ENCODE results near the gene SLA2.

Gene SLA2

DNA sequence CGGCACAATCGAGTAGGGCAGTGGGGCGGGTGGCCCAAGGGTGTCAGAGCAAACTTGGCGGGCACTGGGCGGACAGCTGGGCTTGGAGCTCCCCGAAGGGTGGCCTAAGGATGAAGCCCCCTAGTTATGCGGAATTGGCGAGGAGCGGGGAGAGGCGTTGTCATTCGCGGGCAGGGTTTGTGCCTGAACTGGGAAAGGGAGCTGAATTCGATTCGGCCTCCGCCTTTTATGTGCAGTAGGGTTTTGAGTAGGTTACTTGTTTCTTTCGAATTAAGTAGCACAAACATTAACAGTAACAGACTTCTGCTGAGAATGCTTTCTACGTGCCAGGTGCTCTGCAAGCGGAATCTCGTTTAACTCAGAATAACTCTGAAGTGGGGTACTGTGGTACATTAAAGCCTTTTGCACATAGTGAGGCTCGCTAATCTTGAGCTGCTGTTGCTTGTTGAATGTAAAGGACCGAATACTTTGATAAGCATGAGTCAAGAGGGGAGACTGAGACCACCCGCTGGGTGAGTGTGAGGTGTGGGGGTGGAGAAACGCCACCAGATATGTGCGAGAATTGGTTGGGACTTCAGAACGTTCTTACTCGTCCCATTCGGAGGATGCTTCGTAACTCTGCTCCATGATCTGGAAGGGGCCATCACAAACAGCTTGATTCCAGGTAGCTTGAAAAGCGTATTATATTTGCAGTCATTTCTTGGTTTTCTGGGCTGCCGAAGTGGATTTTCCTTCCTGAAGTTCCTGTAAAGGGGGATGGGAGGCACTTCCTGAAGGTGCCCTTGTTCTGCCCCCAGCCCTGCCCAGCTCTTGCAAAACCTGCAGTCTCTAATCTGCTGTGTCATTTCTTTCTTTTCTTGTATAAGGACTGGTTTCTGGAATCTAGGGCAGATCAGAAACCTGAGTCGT is 39.6 kb downstream of the SLA2 start:
- no peak for DNase-seq

DNA sequence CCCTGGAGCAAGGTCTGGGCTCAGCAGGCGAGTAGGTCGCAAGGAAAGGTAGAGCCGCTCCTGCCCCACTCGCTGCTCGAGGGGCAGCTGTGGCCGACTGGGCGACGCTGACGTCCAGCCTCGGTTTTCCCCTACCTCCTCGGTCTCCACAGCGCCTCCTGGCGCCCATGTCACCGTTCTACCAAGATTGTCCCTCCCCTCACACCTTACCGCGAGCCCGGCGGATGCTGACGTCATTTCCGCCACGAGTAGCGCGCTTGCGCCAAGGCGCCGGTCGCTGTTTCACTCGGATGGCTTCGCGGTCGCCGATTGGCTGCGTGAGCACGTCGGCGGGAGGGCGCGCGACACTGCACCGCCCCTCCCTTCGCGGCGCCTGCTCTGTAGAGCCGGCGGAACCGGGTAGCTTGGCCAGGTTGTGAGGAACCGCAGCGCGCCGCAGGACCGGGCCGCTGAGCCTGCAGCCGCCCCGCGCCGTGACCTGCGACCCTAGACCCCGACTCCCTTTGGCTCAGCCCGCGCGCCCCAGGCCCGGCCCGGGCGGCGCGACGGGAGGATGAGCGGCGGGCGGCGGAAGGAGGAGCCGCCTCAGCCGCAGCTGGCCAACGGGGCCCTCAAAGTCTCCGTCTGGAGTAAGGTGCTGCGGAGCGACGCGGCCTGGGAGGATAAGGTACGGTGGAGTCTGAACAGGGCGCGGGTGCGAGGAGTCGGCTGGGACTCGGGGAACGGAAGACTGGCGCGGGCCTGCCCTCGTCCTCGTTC is 40.4 kb downstream of the SLA2 start, which contains the start of gene RAB5IF:
Gene RAB5IF (plus strand): TSS at position 381 of the 759 bp plus-strand sequence. CDS start 173 bp downstream, at position 554.
- DNase-seq: peak; percentile 95 to 97

DNA sequence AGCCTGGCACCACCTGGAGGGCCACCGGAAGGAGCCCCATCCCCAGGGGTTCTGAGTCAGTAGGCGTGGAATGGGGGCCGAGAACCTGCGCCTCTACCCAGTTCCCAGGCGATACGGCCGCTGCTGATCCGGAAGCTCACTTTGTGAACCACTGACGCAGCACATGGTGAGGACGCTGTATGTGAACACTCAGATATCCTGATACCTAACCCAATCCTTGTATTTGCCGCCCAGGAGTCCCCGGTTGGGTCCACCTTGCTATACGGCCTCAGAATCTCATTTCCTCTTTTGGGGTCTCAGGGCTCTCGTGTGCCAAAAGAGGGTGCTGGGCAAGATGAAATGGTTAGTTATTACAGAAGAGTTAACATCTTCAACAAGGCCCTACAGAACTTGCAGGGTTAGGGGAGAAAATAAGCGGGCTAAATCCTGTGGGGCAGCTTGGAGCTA is 41.0 kb downstream of the SLA2 start:
- DNase-seq: peak; percentile 68 to 72

DNA sequence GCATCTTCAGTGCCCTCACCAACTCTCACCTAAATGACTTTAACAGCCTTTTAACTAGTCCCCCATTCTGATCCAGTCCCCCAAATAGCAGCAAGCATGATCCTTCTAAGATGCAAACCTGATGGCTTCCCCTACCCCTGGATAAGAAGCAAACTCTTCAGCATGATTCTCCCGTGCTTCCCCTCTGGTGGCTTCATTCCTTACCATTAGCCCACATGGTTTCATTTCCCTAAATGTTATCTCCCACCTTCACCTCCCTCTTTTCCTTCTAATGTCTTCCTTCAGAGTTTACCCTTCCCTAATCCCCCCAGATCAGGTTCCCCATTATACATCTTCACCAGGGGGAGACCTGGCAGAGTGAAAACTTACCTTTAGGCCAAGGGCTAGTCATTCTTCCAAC is 44.5 kb downstream of the SLA2 start:
- no peak for DNase-seq

DNA sequence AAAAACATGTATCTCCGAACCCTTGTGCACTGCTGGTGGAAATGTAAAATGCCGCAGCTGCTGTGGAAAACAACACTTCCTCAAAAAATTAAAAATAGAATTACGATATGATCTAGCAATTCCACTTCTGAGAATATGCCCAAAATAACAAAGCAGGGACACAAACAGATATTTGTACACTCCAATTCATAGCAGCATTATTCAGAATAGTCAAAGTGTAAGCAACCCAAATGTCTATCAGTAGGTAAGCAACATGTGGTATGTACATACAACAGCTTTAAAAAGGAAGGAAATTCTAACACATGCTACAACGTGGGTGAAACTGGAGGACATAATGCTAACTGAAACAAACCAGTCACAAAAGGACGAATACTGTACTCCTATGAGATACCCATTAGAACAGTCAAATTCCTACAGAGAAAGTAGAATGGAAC is 46.1 kb downstream of the SLA2 start:
- DNase-seq: no peak

DNA sequence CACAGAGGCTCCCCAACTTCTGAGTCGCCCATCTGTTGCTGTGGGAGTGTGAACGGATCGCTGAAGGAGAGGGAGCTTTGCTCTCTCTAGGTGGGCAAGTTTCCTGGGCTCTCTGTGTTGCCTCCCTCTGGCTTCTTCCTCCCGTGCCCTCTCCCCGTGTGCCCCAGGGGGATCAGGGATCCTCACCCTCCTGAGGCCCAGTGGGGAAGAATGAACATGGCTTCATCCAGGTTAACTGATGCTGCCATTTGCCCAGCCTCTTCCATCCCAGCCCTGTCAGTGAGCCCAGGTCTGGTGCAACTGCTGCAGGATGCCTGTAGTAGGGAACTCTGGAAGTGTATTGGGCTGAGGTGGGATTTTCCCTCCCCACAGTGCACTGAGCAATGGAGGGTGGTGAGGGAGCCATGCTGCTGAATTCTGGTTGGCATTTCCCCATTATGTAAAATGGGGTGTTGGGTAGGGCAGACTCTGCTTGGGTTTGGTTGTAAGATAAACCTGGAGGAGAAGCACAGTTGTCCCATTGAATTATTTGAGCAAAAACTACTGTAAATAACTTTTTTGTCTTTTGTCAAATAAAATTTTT is 52.6 kb downstream of the SLA2 start:
- no peak for DNase-seq

DNA sequence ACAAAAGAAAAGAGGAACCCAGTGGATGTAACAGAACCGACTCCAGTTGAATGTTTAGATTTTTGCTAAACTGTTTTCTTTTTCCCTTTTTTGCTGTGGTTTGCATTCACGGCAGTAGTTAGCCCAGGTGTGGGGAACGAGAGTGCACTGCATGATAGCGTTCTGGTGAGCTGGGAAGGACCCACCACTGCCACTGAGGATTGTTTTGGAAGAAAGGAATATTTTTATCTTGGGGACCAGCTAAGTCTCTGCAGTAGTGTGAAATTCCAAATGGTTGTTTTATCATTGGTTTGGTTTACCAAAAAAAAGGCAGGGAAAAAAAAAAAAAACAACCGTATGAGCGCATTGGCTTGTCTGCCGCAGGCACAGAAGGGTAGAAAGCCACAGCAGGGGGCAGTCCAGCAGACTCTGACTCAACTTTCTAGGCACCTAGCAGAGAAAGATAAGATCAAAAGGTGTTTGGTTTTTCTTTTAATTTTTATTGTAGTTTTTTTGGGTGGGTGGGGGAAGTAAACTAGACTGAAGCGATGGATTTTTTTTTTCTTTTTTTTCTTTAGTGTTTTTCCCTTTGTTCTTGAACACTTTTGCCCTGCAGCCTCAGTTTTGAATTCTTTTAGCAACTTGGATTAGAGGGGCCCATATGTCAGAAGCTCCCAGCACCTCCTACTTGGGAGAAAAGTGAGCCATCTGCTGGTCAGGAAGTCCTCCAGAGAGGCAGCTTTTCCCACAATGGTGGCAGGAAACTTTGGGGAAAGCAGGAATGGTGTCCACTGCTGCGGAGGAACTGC is 53.9 kb downstream of the SLA2 start:
- peak; percentile 5 to 22 for DNase-seq

DNA sequence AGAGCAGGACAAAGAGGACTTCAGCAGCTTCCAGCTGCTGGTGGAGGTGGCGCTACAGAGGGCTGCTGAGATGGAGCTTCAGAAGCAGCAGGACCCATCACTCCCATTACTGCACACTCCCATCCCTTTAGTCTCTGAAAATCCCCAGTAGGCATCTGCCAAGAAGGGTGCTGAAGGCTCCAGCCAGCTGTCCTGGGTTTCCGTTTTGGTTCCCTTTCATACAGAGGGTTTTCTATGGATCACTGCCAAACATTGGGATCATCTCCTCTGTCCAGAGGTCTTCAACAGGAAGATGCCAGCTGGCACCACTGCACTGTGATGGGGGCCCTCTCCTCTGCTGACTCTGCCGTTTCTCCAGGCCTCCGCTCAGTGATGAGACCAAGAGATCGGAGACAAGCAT is 54.7 kb downstream of the SLA2 start:
- peak; percentile 54 to 61 for DNase-seq

DNA sequence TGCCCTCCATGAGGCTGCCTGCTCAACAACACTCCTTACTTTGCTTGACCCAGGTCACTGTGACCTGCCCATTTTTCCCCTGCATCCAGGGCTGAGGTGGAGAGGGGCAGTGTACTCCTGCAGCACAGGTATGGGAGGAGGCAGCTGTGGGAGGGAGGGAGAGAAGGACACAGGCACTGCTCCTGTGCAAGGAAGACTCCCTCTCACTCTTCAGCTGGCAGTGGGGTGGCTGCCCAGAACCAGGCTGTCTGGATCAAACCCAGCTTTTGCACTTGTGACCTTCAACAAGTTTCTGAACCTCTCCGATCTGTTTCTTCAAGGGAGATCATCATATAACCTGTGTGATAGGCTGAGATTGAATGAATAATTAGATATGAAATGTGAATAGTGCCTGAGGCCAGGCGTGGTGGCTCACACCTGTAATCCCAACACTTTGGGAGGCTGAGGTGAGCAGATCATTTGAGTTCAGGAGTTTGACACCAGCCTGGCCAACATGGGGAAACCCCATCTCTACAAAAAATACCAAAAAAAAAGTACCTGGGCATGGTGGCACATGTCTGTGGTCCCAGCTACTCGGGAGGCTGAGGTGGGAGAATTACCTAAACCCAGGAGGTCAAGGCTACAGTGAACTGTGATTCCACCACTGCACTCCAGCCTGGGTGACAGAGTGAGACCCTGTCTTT is 58.5 kb downstream of the SLA2 start:
- no peak for DNase-seq

DNA sequence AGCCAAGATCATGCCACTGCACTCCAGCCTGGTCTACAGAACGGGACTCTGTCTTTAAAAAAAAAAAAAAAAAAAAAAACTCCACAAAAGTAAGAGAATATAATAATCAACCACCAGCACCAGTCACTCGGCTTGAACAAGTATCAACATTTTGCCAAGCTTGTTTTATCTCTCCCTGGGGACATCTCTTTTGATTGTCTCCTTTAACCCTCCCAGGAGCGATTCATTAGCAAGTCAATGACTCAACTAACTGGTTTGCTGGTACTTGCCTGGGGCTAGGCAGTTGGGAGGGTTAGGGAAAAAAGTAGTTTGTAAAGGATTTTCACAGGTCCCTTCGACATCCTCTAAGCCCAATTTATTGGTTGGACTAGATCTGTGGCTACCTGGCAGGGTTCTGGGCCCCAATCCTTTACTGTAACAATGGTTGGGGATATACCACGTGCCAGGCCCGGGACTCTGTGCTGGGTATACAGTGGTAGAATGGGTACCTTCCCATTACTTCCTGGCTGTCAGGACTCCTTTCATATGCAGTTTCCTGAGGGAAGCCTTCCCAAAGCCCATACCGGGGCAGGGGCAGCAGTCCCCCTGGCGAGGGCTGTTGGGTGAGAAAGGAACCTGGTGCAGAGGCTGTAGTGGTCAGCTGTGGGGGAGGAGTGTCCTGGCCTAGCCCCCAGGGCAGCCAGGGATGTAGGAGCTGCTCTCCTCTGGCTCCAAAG is 60.4 kb downstream of the SLA2 start:
- DNase-seq: no peak

DNA sequence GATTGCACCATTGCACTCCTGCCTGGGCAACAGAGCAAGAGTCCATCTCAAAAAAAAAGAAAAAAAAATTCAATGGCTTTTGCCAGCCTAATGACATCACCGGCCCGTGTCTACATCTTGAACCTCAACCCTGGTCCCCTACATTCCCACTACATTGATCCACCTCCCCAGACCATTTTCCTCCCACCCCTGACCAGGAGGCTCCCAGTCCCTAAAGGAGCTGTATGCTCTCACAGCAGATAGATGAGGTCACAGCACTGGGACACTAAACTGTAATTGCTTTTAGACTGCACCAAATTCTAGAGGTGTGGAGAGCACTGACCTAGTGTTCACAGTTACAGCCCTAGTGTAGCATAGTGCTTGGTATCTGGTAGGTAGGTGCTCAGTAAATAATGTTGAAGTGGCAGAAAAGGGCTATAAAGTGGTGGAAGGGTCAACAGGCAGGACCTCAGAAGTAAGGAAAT is 61.9 kb downstream of the SLA2 start:
- no peak for DNase-seq

DNA sequence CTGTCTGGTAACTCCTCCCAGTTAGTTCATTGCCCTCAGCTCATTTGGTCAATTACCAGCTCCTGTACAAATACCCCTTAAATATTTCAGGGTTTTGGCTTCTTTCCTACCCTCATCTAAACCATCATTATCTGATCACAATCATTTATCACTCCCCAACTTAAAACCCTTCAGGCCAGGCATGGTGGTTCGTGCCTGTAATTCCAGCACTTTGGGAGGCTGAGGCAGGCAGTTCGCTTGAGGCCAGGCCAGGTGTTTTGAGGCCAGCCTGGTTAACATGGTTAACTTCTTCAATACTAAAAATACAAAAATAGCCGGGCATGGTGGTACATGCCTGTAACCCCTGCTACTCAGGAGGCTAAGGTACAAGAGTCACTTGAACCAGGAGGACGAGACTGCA is 63.2 kb downstream of the SLA2 start:
- no peak for DNase-seq

DNA sequence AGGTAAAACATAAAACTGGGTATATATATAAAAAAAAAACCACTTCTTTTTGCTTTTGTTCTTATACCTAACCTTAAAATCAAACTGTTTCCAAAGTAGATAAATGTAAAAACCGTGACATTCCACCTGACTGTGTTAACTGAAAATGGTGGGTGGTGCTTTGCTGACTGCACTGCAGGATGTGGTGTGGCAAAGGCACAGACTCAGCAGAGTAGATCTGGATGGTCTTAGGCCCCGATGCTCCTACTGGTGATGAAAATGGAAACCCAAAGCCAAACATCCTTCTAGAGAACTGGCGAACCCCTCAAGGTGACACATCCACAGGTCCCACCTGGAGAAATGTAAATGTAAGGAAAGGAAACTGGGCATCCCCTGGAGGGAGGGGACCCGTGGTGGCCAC is 63.7 kb downstream of the SLA2 start:
- DNase-seq: no peak

DNA sequence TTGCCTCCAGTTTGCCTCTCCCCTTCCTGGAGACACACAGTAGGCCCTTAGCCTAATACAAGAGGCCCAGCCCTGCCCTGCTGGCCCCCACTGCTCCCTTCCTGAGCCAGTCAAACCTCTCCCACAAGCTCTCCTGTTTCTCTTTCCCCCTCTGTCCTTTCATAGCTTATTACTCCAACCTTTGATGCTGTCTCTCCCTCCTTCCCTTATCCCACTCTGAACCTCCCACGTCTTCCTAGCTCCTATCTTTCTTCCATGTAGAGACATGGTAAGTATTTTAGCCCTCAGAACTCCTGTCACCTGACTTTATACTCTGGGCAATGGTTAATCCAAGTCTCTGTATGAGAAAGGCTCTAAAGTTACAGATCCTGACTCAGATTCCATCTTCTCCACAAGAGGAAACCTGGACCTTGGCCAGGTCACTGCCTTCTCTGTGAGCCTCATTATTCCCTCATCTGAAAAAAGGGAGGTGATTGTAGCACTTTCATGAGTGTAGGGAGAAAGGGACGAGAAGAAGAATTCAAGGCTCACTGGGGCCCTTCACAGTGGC is 65.9 kb downstream of the SLA2 start:
- DNase-seq: no peak

DNA sequence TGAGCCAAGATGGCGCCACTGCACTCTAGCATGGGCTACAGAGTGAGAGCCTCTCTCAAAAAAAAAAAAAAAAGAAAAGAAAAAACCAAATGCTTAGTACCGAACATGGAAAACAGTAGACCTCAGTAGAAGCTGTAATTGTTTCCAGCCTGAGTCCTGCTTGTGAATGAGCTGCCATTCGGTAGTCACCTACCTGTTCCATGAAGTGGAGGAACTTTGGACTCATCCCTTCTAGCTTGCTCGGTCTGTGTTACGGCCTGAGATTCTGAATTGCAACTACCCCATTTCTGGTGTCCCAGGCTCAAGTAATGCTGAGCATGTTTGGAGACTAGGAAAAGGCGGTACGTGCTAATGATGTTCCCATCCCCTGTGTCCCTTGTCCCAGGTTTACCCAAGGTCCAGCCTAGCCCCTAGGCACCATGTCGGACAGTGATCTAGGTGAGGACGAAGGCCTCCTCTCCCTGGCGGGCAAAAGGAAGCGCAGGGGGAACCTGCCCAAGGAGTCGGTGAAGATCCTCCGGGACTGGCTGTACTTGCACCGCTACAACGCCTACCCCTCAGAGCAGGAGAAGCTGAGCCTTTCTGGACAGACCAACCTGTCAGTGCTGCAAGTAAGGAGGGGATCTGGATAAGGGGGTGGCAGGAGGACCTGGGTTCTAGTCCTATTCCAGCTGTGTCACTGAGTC is 67.5 kb downstream of the SLA2 start:
- DNase-seq: no peak

DNA sequence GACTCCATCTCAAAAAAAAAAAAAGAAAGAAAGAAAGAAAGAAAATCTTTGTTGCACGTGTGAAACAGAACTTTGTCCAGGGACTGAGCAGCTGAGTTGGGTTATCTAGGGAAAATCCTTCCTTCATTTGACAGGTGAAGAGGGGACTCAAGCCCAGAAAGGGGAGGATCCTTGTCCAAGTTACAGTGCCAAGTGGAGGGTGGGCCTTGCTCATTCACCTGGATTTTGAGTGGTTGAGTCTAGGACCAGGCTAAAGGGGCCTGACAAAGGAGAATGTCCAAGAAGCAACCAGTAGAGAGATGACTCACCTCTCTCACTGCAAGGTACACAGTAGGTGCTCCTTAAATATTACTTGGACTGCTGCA is 69.9 kb downstream of the SLA2 start:
- DNase-seq: no peak

DNA sequence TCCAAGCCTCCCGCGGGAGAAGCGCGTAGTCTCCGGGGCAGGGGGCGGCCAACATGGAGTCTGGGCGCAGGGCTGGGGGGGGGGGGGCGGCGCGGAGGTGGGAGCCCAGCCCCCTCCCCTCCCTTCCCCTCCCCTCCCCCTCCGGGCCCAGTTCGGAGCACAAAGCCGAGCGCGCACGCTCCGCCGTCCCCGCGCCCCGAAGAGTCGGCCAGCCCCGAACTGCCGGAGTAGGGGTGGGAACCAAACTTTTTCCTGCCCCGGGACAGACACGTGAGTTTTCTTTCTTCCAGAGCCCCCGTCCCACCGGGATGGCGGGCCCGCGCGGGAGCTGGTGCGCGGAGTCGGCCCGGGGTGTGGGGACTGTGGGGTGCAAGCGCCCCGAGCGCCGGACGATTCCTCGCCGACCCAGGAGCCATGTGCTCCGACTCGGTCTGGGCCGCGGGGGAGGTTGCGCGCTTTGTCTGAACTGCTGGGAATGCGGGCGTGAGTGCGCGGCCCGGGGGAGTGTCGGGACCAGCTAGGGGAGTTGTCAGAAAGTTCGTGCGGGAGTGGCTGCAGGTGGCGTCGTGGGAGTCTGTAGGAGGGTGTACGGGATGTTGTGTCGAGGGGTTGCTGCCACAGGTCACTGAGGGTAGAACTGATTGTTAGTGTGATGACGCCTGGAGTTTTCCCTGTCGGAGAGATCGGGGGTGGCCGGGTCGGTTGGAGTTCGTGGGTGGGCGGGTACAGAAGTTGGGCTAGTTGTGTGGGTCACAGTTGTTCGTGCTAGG is 71.4 kb downstream of the SLA2 start:
- no peak for DNase-seq

DNA sequence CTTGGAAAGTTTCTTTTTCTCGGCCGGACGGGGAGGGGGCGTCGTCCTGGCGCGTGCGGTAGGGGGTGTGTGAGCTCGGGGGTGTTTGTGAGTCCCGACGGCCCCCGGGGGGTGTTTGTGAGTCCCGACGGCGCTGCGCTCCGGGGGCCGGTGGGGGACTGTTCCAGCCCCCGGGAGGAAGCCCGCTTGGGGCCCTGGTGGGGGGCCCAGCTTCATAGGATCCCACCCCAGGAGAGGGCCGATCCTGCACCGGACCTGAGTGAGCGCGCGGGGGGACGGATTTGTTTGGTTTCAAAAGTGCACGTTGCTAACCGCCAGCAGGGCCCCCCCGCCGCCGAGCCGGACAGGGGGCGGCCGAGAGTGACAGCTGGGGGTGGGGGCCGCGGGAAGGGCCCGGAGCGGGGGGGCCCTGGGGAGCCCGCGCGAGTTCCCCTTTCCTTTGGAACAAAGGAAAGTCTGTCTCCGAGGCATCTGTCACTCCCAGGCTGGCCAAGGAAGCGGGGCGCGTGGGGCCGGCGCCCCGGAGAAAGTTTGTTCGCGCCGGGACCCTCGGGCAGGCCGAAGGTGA is 72.1 kb downstream of the SLA2 start:
- no peak for DNase-seq

DNA sequence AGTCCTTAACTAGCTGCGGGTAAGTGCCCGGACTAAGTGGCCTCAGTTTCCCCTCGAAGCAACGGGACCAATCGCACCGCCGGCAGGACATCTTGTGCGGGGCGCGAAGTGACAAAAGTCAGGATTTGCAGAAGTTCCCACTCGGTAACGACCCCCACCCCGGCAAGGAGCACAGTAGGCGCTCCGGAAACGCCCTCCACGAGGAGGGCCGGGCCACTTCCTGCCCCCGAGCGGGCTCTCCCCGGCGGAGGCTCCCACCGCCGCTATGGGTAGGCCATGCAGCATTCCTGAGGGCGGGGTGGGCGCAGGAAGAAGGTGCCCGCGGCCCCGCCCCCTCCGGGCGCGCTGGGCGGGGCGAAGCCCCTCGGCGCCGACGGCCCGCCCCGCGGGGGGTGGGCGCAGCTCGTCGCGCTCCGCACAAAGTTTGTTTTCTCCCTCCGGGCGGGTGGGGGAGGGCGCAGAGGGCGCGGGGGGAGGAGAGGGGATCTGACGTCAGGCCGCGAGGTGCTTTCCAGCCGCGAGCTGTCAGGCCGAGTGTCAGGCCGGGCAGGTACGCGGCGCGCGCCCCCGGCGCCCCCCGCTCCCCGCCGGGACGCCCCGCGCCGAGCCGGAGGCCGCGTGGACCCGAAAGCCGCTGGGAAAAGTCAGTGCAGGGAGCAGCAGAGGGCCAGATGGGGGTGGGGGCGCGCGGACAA is 72.7 kb downstream of the SLA2 start, which contains the start of gene TGIF2:
Gene TGIF2 (plus strand): TSS at position 495 of the 695 bp plus-strand sequence. CDS start 5,178 bp downstream, outside the sequence.
- peak; percentile 13 to 62 for DNase-seq
